H1 (cell line): ENCODE results near the gene STARD3. TPM values are rescaled to one million over a fixed set of nuclear protein-coding genes. Genes with fewer than 3 reads are reported as not detected.

Experiments used
- CTCF ChIA-PET: fragments of 300-600 bp; sonication (Branson Sonifier 250); formaldehyde crosslinking; loops from one replicate; lab custom pipeline; 2021; ENCODE audit not compliant: partially characterized antibody; lab: Charles Lee
- POLR2A ChIA-PET: fragments of 300-600 bp; sonication (Branson Sonifier 250); formaldehyde crosslinking; loops from one replicate; lab custom pipeline; 2021; ENCODE audit warnings: inconsistent platforms; ENCODE audit not compliant: partially characterized antibody; lab: Charles Lee
- DNase-seq, 2 experiments: peaks; one replicate each; pipeline versions ENCODE4 v3.0.0 to v3.0.0-alpha.2; 2010 to 2022; ENCODE audit warnings: low spot score in 2 of 2, low read depth in 1 of 2, mixed read lengths in 1 of 2
- FAIRE-seq: peaks from 2 replicates; lab custom pipeline; 2011; peaks lifted over from hg19 to GRCh38; lab: Jason Lieb, UNC
- H2AFZ ChIP-seq: 2 replicates; pipeline ENCODE4 v1.8.1; 2012; ENCODE audit warnings: low read length, inconsistent platforms
- H2AK5ac ChIP-seq: 2 replicates; pipeline ENCODE4 v1.6.1; 2013; ENCODE audit warnings: low read depth, low read length
- H2BK120ac ChIP-seq: replicated peaks from 2 replicates; pipeline ENCODE3; 2013; ENCODE audit warnings: low read depth, low read length, inconsistent platforms
- H2BK12ac ChIP-seq: 2 replicates; pipeline ENCODE4 v1.6.1; 2013; ENCODE audit warnings: low read depth, low read length
- H2BK15ac ChIP-seq: 2 replicates; pipeline ENCODE4 v1.6.1; 2013; ENCODE audit warnings: low read length
- H2BK20ac ChIP-seq: 2 replicates; pipeline ENCODE4 v1.6.1; 2013; ENCODE audit warnings: low read length
- H2BK5ac ChIP-seq: 2 replicates; pipeline ENCODE4 v1.6.1; 2013; ENCODE audit warnings: low read depth, low read length
- H3K14ac ChIP-seq: 2 replicates; pipeline ENCODE4 v1.6.1; 2013; ENCODE audit warnings: inconsistent platforms; ENCODE audit not compliant: insufficient read length
- H3K18ac ChIP-seq: 2 replicates; pipeline ENCODE4 v1.6.1; 2013; ENCODE audit warnings: low read length; ENCODE audit errors: extremely low read depth
- H3K23ac ChIP-seq: 2 replicates; pipeline ENCODE4 v1.6.1; 2013; ENCODE audit warnings: inconsistent platforms; ENCODE audit not compliant: insufficient read length
- H3K23me2 ChIP-seq: 2 replicates; pipeline ENCODE4 v1.6.1; 2013; ENCODE audit warnings: low read depth, low read length
- H3K27ac ChIP-seq: 2 replicates; pipeline ENCODE4 v1.6.1; 2011; ENCODE audit warnings: low read depth, low read length, inconsistent platforms
- H3K27me3 ChIP-seq, 4 experiments: replicated peaks in 1 of 4; 1 replicate in 1 of 4; 2 replicates in 3 of 4; pipeline versions ENCODE4 v1.6.1 to v1.8.1; 2011 to 2013; ENCODE audit warnings: low read length in 3 of 4, mild to moderate bottlenecking in 3 of 4, inconsistent platforms in 2 of 4, mixed read lengths in 2 of 4, moderate library complexity in 1 of 4; ENCODE audit not compliant: control insufficient read depth in 3 of 4, insufficient read depth in 3 of 4; ENCODE audit errors: extremely low read depth in 1 of 4
- H3K36me3 ChIP-seq, 4 experiments: 2 replicates each; pipeline versions ENCODE4 v1.6.1 to v1.8.1; 2011 to 2013; ENCODE audit warnings: mild to moderate bottlenecking in 4 of 4, low read length in 3 of 4, moderate library complexity in 2 of 4, control low read depth in 1 of 4, inconsistent platforms in 1 of 4; ENCODE audit not compliant: insufficient read depth in 4 of 4, control insufficient read depth in 2 of 4
- H3K4ac ChIP-seq: replicated peaks from 2 replicates; pipeline ENCODE3; 2013; ENCODE audit warnings: low read length, low read depth, mixed read lengths, inconsistent platforms; ENCODE audit not compliant: insufficient read length
- H3K4me1 ChIP-seq, 4 experiments: replicated peaks in 1 of 4; 1 replicate in 1 of 4; 2 replicates in 3 of 4; pipeline versions ENCODE4 v1.6.1 to v1.8.1; 2011 to 2013; ENCODE audit warnings: low read length in 3 of 4, inconsistent platforms in 2 of 4, mixed read lengths in 1 of 4; ENCODE audit not compliant: insufficient read depth in 4 of 4, control insufficient read depth in 3 of 4
- H3K4me2 ChIP-seq, 2 experiments: 2 replicates each; pipeline versions ENCODE4 v1.6.1 to v1.8.1; 2011 to 2013; ENCODE audit warnings: low read depth in 2 of 2, low read length in 2 of 2, control low read depth in 1 of 2, inconsistent platforms in 1 of 2, mild to moderate bottlenecking in 1 of 2; ENCODE audit not compliant: insufficient read depth in 1 of 2
- H3K4me3 ChIP-seq, 4 experiments: fragments of 200-600, 300-600 bp in 1 of 4; sonication (generic), shearing (Covaris generic), sonication (Bioruptor Twin) in 1 of 4; 2 replicates each; pipeline versions ENCODE4 v1.5.1 to v1.8.1; 2011 to 2016; ENCODE audit warnings: low read length in 4 of 4, low read depth in 3 of 4, control low read depth in 2 of 4, inconsistent platforms in 2 of 4, mild to moderate bottlenecking in 2 of 4, mixed read lengths in 1 of 4, moderate library complexity in 1 of 4; ENCODE audit not compliant: insufficient read depth in 2 of 4; ENCODE audit errors: extremely low read depth in 1 of 4
- H3K56ac ChIP-seq: replicated peaks from 2 replicates; pipeline ENCODE3; 2013; ENCODE audit warnings: low read depth, mild to moderate bottlenecking, mixed read lengths, low read length, inconsistent platforms; ENCODE audit not compliant: insufficient read length
- H3K79me1 ChIP-seq: 2 replicates; pipeline ENCODE4 v1.6.1; 2013; ENCODE audit warnings: low read depth, low read length, control low read depth
- H3K79me2 ChIP-seq, 2 experiments: 2 replicates each; pipeline versions ENCODE4 v1.6.1 to v1.8.1; 2012 to 2013; ENCODE audit warnings: low read length in 2 of 2, mild to moderate bottlenecking in 2 of 2, inconsistent platforms in 1 of 2; ENCODE audit not compliant: insufficient read depth in 2 of 2, control insufficient read depth in 1 of 2
- H3K9ac ChIP-seq, 4 experiments: replicated peaks in 1 of 4; 1 replicate in 1 of 4; 2 replicates in 3 of 4; pipeline versions ENCODE4 v1.6.1 to v1.8.1; 2011 to 2013; ENCODE audit warnings: low read depth in 3 of 4, low read length in 3 of 4, control low read depth in 2 of 4, mild to moderate bottlenecking in 2 of 4, moderate library complexity in 2 of 4, inconsistent platforms in 1 of 4; ENCODE audit errors: extremely low read depth in 1 of 4
- H3K9me3 ChIP-seq, 2 experiments: 2 replicates each; pipeline versions ENCODE4 v1.6.1 to v1.8.1; 2012 to 2013; ENCODE audit warnings: mild to moderate bottlenecking in 2 of 2, moderate library complexity in 2 of 2, control low read depth in 1 of 2, inconsistent platforms in 1 of 2, low read depth in 1 of 2, low read length in 1 of 2, mixed read lengths in 1 of 2; ENCODE audit not compliant: insufficient read depth in 2 of 2
- H4K20me1 ChIP-seq, 2 experiments: replicated peaks in 1 of 2; 2 replicates each; pipeline versions ENCODE3 to v1.8.1; 2011 to 2013; ENCODE audit warnings: inconsistent platforms in 2 of 2, low read length in 2 of 2, mild to moderate bottlenecking in 1 of 2; ENCODE audit not compliant: insufficient read depth in 2 of 2, control insufficient read depth in 1 of 2
- H4K5ac ChIP-seq: 2 replicates; pipeline ENCODE4 v1.6.1; 2013; ENCODE audit warnings: low read length, low read depth, mixed read lengths, inconsistent platforms; ENCODE audit not compliant: insufficient read length
- H4K8ac ChIP-seq: 2 replicates; pipeline ENCODE4 v1.8.0; 2013; ENCODE audit warnings: mild to moderate bottlenecking, moderate library complexity, low read length, inconsistent platforms; ENCODE audit not compliant: insufficient read depth; ENCODE audit errors: extremely low read depth
- H4K91ac ChIP-seq: replicated peaks from 2 replicates; pipeline ENCODE3; 2013; ENCODE audit warnings: low read length, mixed read lengths, inconsistent platforms; ENCODE audit not compliant: insufficient read length
- BRCA1 ChIP-seq: IDR thresholded peaks from 2 replicates; pipeline ENCODE4 v1.6.1; 2012; ENCODE audit warnings: low read depth, low read length, improper control_type of control experiment
- CBX5 ChIP-seq: fragments of 300-800, 300-1000 bp; sonication (generic); IDR thresholded peaks from 2 replicates; pipeline ENCODE4 v1.7.1; 2016; ENCODE audit warnings: antibody characterized with exemption, low read length, low read depth
- CTCF ChIP-seq, 3 experiments: IDR thresholded peaks; 1 replicate in 2 of 3; 2 replicates in 1 of 3; pipeline versions ENCODE4 v1.5.1 to v1.6.1; 2011; ENCODE audit warnings: low read length in 3 of 3, mild to moderate bottlenecking in 3 of 3, inconsistent platforms in 2 of 3, low read depth in 1 of 3, moderate library complexity in 1 of 3; ENCODE audit not compliant: insufficient read depth in 1 of 3; ENCODE audit errors: control extremely low read depth in 1 of 3
- GTF2F1 ChIP-seq: IDR thresholded peaks from 2 replicates; pipeline ENCODE4 v1.6.1; 2012; ENCODE audit warnings: low read depth, low read length, improper control_type of control experiment, borderline replicate concordance
- HDAC6 ChIP-seq: IDR thresholded peaks from one replicate; pipeline ENCODE4 v1.7.1; 2012; ENCODE audit warnings: low read depth, mild to moderate bottlenecking, inconsistent platforms, low read length, moderate library complexity
- SAP30 ChIP-seq: fragments of 300-600 bp; sonication (generic); IDR thresholded peaks from 2 replicates; pipeline ENCODE4 v1.7.1; 2012; ENCODE audit warnings: low read length, moderate library complexity, mild to moderate bottlenecking, inconsistent platforms; ENCODE audit not compliant: insufficient read depth, insufficient replicate concordance
- SIRT6 ChIP-seq: IDR thresholded peaks from one replicate; pipeline ENCODE4 v1.7.1; 2012; ENCODE audit warnings: low read length, inconsistent platforms
- TAF1 ChIP-seq: IDR thresholded peaks from 2 replicates; pipeline ENCODE4 v1.6.1; 2011; ENCODE audit warnings: mild to moderate bottlenecking, low read depth, low read length
- YY1 ChIP-seq: IDR thresholded peaks from 2 replicates; pipeline ENCODE4 v1.6.1; 2011; ENCODE audit warnings: low read depth, mild to moderate bottlenecking, low read length
- WGBS, 2 experiments: shearing (Covaris generic) in 1 of 2; methylation state at CpG; one replicate each; pipeline versions ENCODE4 v1.1.6 to v1.1.7; 2013 to 2015; ENCODE audit warnings: low lambda C conversion rate in 2 of 2, mixed read lengths in 2 of 2, inconsistent platforms in 1 of 2, low coverage in 1 of 2, missing lambda C conversion rate in 1 of 2; ENCODE audit not compliant: insufficient replicate concordance in 2 of 2, insufficient coverage in 1 of 2, insufficient read length in 1 of 2; ENCODE audit errors: extremely low coverage in 1 of 2, missing lambda C conversion rate in 1 of 2; 5-methylcytosine and 5-hydroxymethylcytosine counted together
- polyA plus RNA-seq, 7 experiments: library from polyadenylated mRNA; depleted of rRNA in 3 of 7; stranded (reverse) in 5 of 7; unstranded in 2 of 7; fragments of >200 nt in 5 of 7; fragments of 200-250 nt in 2 of 7; gene quantifications; 1 replicate in 5 of 7; 2 replicates in 1 of 7; 4 replicates in 1 of 7; pipeline versions ENCODE4 v1.2.1 to v1.2.3, GENCODE V29; 2011 to 2013; ENCODE audit warnings: missing spikeins in 2 of 7, mixed read lengths in 2 of 7
- total RNA-seq: library from RNA; stranded (reverse); fragmentation: NEBNext Ultra II Directional; extraction: Animal tissue kit (Norgen Biotek cat#: 25700); gene quantifications from 2 replicates; pipeline ENCODE4 v1.2.1, GENCODE V29; 2021

Gene STARD3
- total and polyA plus RNA-seq, 2 of the 8 experiments (the other 6 are each of a cell fraction or from before 2014, with no cell fraction given) = 47.6 to 80.3 TPM

GRCh38 chr17:39618956-39619785 lies 17.8 kb upstream of the STARD3 start:
- Histone ChIP-seq H3K4me2 (peak overlapping the region; percentile 64 to 94; a peak in 3 of 4 replicates), H3K18ac (no peak overlapping the region), H3K23ac (no peak overlapping the region), H3K4me3 (peak overlapping the region in 1 of 4 experiments; percentile 72; a peak in 2 of 8 replicates), H3K79me2 (no peaks in the 10 kb centered on the region), H2AK5ac (no peak overlapping the region), H2BK15ac (peak overlapping the region; percentile 92; the same call in 1 of the 2 replicates), H3K23me2 (peaks cover 10% of the 10 kb centered on the region; the same call in 1 of the 2 replicates), H4K91ac (no peak overlapping the region), H3K79me1 (no peaks in the 10 kb centered on the region), H3K9me3 (no peaks in the 10 kb centered on the region), H2BK5ac (no peak overlapping the region), H2BK20ac (no peak overlapping the region; the same call in 1 of the 2 replicates), H3K4me1 (peaks cover 0 to 7% (median 4%) of the 10 kb centered on the region in 4 experiments; a peak in 3 of 7 replicates), H3K4ac (no peak overlapping the region), H4K20me1 (no peaks in the 10 kb centered on the region), H3K36me3 (no peaks in the 10 kb centered on the region), H4K8ac (no peak overlapping the region), H3K14ac (no peak overlapping the region), H2BK12ac (peak overlapping the region; percentile 60; the same call in 1 of the 2 replicates), H3K9ac (no peak overlapping the region), H3K56ac (no peak overlapping the region), H2AFZ (no peak overlapping the region), H3K27me3 (peaks cover 27 to 57% (median 49%) of the 10 kb centered on the region in 4 experiments), H3K27ac (no peak overlapping the region), H2BK120ac (no peak overlapping the region), H4K5ac (no peak overlapping the region)
- POLR2A ChIA-PET = interaction anchor here (0.8 to 2.6 kb wide), 10 partner anchors 11 to 217 kb away, joined by 3 to 11 read pairs (median 4); partner anchors contain the start of genes NEUROD2, PGAP3 and PNMT
- WGBS, 2 experiments = 78% methylated on average over 13 of the region's 13 CpGs; no CpG with 5 or more reads in 1 of the 2 experiments
- FAIRE-seq (no peak), DNase-seq (no peak)
- CTCF ChIA-PET = interaction anchor here (0.5 to 49.2 kb wide), 14 partner anchors 15 to 411 kb away, joined by 3 to 1885 read pairs (median 12); partner anchors contain the start of genes ERBB2, MIEN1, NEUROD2 and PGAP3
- TF ChIP-seq CBX5 (no peak), TAF1 (no peak), SAP30 (no peak), YY1 (no peak), CTCF (IDR thresholded peaks at IDR 0.05; ENCODE audit: control extremely low read depth in 1 of 3, insufficient read depth in 1 of 3, low read depth in 1 of 3, low read length in 3 of 3) (no peak), GTF2F1 (no peak), HDAC6 (no peak), BRCA1 (no peak), SIRT6 (no peak)
